ENCODE measurements around the gene MEX3C.

MEX3C gene

GRCh38 chr18:51127664-51128063 lies 69.8 kb downstream of the MEX3C start:
- H3K27ac ChIP-seq = no peak overlapping the region
- no peaks in the 10 kb centered on the region for H3K4me1 ChIP-seq
- intact Hi-C loops (cut with DNase I; ENCODE audit: low total_unique reads) = no loop called here
- H3K4me3 ChIP-seq = no peak overlapping the region
- H3K9me3 ChIP-seq = no peaks in the 10 kb centered on the region
- peaks cover 0 to 23% of the 10 kb centered on the region in 2 donors for H3K27me3 ChIP-seq
- TF ChIP-seq CTCF (IDR thresholded peaks at IDR 0.05) = no peak
- no peak for DNase-seq
- no peaks in the 10 kb centered on the region for H3K36me3 ChIP-seq

- H3K27ac ChIP-seq = no peak overlapping the region
- no peak for DNase-seq
- no peaks in the 10 kb centered on the region for H3K4me1 ChIP-seq
- TF ChIP-seq CTCF (IDR thresholded peaks at IDR 0.05) = no peak
- no peaks in the 10 kb centered on the region for H3K36me3 ChIP-seq
- intact Hi-C loops (cut with DNase I; ENCODE audit: low total_unique reads) = no loop called here
- H3K27me3 ChIP-seq = peaks cover 0 to 12% of the 10 kb centered on the region in 2 donors
- no peaks in the 10 kb centered on the region for H3K9me3 ChIP-seq
- no peak overlapping the region for H3K4me3 ChIP-seq
Observed at GRCh38 chr18:51125976-51126375, 71.5 kb downstream of the MEX3C start.
